B cell (primary cell): ENCODE measurements around the gene NDUFA8. TPM values are rescaled to one million over a fixed set of nuclear protein-coding genes. Genes with fewer than 3 reads are reported as not detected.

Experiments
- ATAC-seq: fragments of 200-7000 bp; cut with Tn5 transposase; one replicate; pipeline ENCODE4 v1.10.0; 2021; ENCODE audit warnings: low read depth, mild to moderate bottlenecking, moderate number of reproducible peaks, moderate library complexity
- CTCF ChIA-PET: fragments of 350-600 bp; sonication (Branson Sonifier 250); formaldehyde crosslinking; loops from one replicate; lab custom pipeline; 2021; ENCODE audit warnings: antibody characterized with exemption, inconsistent platforms; lab: Charles Lee
- POLR2A ChIA-PET: fragments of 350-600 bp; sonication (Branson Sonifier 250); formaldehyde crosslinking; loops from one replicate; lab custom pipeline; 2021; ENCODE audit warnings: antibody characterized with exemption; lab: Charles Lee
- DNase-seq: peaks from one replicate; pipeline ENCODE4 v3.0.0; 2013
- H2AFZ ChIP-seq: 2 replicates; pipeline ENCODE4 v1.6.1; 2012; ENCODE audit warnings: mild to moderate bottlenecking, low read depth, low read length; ENCODE audit not compliant: insufficient read depth, poor library complexity, severe bottlenecking
- H3K27ac ChIP-seq, 2 donors: 1 replicate in 1 of 2; 2 replicates in 1 of 2; pipeline ENCODE4 v1.5.1; 2012 to 2013; ENCODE audit warnings: low read length in 2 of 2, mild to moderate bottlenecking in 2 of 2, moderate library complexity in 1 of 2
- H3K27me3 ChIP-seq, 4 experiments: fragments of 200-600 bp in 1 of 4; sonication (generic) in 1 of 4; replicated peaks in 1 of 4; 1 replicate in 2 of 4; 2 replicates in 2 of 4; pipeline versions ENCODE4 v1.6.1 to v1.7.0; 2013 to 2016; ENCODE audit warnings: low read length in 3 of 4, mild to moderate bottlenecking in 2 of 4, mixed read lengths in 1 of 4, moderate library complexity in 1 of 4; ENCODE audit not compliant: insufficient read depth in 4 of 4, control insufficient read depth in 3 of 4; ENCODE audit errors: control extremely low read depth in 1 of 4
- H3K36me3 ChIP-seq, 2 experiments: replicated peaks in 1 of 2; 1 replicate in 1 of 2; 2 replicates in 1 of 2; pipeline versions ENCODE4 v1.6.1 to v1.7.1; 2013; ENCODE audit warnings: low read length in 1 of 2; ENCODE audit not compliant: insufficient read depth in 2 of 2, control insufficient read depth in 1 of 2; ENCODE audit errors: control extremely low read depth in 1 of 2, extremely low read depth in 1 of 2
- H3K4me1 ChIP-seq, 2 donors: fragments of 200-600 bp in 1 of 2; sonication (generic) in 1 of 2; 1 replicate in 1 of 2; 2 replicates in 1 of 2; pipeline versions ENCODE4 v1.5.1 to v1.6.1; 2013 to 2017; ENCODE audit warnings: low read length in 2 of 2; ENCODE audit not compliant: control insufficient read depth in 2 of 2, insufficient read depth in 2 of 2
- H3K4me2 ChIP-seq: replicated peaks from 2 replicates; pipeline ENCODE3; 2012; ENCODE audit warnings: mild to moderate bottlenecking, low read depth, low read length; ENCODE audit not compliant: poor library complexity, severe bottlenecking
- H3K4me3 ChIP-seq, 5 experiments: fragments of 200-600 bp in 1 of 5; sonication (generic) in 1 of 5; 1 replicate in 3 of 5; 2 replicates in 2 of 5; pipeline versions ENCODE4 v1.5.1 to v1.7.0; 2011 to 2016; ENCODE audit warnings: low read length in 4 of 5, mild to moderate bottlenecking in 4 of 5, low read depth in 2 of 5, control low read depth in 1 of 5, moderate library complexity in 1 of 5; ENCODE audit not compliant: insufficient read depth in 1 of 5; ENCODE audit errors: control extremely low read depth in 1 of 5, extremely low read depth in 1 of 5
- H3K79me2 ChIP-seq: fragments of 200-600 bp; sonication (generic); one replicate; pipeline ENCODE4 v1.6.0; 2016; ENCODE audit warnings: low read length; ENCODE audit not compliant: control insufficient read depth, insufficient read depth
- H3K9ac ChIP-seq: fragments of 200-600 bp; sonication (generic); 2 replicates; pipeline ENCODE4 v1.6.1; 2017; ENCODE audit warnings: mild to moderate bottlenecking, low read length, moderate library complexity
- H3K9me3 ChIP-seq, 3 donors: one replicate each; pipeline versions ENCODE4 v1.6.1 to v1.7.1; 2013; ENCODE audit warnings: low read length in 2 of 3; ENCODE audit not compliant: control insufficient read depth in 2 of 3, insufficient read depth in 1 of 3; ENCODE audit errors: control extremely low read depth in 1 of 3
- H4K20me1 ChIP-seq: 2 replicates; pipeline ENCODE4 v1.6.0; 2012; ENCODE audit warnings: mild to moderate bottlenecking, low read length; ENCODE audit not compliant: insufficient read depth, control insufficient read depth, poor library complexity, severe bottlenecking
- H3K27ac Mint-ChIP-seq: one replicate; pipeline ENCODE4 v1.8.0; 2021; ENCODE audit warnings: mixed read lengths
- H3K27me3 Mint-ChIP-seq: one replicate; pipeline ENCODE4 v1.8.0; 2021; ENCODE audit warnings: mixed read lengths
- H3K4me1 Mint-ChIP-seq: one replicate; pipeline ENCODE4 v1.8.0; 2021; ENCODE audit warnings: mixed read lengths
- H3K4me3 Mint-ChIP-seq: one replicate; pipeline ENCODE4 v1.8.0; 2021; ENCODE audit warnings: mixed read lengths
- H3K9me3 Mint-ChIP-seq: one replicate; pipeline ENCODE4 v1.8.0; 2022; ENCODE audit warnings: mixed read lengths; ENCODE audit not compliant: insufficient read depth
- CTCF ChIP-seq: fragments of 200-600 bp; IDR thresholded peaks from one replicate; pipeline ENCODE4 v1.8.0; 2022; ENCODE audit warnings: antibody characterized with exemption, mild to moderate bottlenecking
- EZH2 ChIP-seq: IDR thresholded peaks from 2 replicates; pipeline ENCODE4 v1.6.1; 2012; ENCODE audit warnings: borderline replicate concordance, low read depth, mild to moderate bottlenecking, moderate library complexity, low read length; ENCODE audit not compliant: insufficient read depth, poor library complexity, severe bottlenecking
- WGBS: methylation state at CpG from one replicate; pipeline ENCODE4 v1.1.5; 2013; ENCODE audit warnings: missing lambda C conversion rate; ENCODE audit not compliant: insufficient coverage; 5-methylcytosine and 5-hydroxymethylcytosine counted together
- intact Hi-C: fragments of 100-400 bp; cut with micrococcal nuclease; formaldehyde crosslinking; loops from one replicate; pipeline ENCODE4 v1.10.0; 2022
- polyA plus RNA-seq: library from polyadenylated mRNA; depleted of rRNA; stranded (reverse); fragments of >200 nt; gene quantifications from 2 replicates; pipeline ENCODE4 v1.2.3, GENCODE V29; 2012
- total RNA-seq, 2 donors: library from RNA; stranded (reverse); fragments of 120-200 nt in 1 of 2; gene quantifications; 1 replicate in 1 of 2; 2 replicates in 1 of 2; pipeline versions ENCODE4 v1.2.3 to v1.2.4, GENCODE V29; 2013 to 2022

NDUFA8 gene
- total and polyA plus RNA-seq, 2 donors (not counting 1 experiment from before 2014, with no cell fraction given) = 10.6 to 15.7 TPM

GRCh38 chr9:122188369-122188768 lies 28.8 kb upstream of the NDUFA8 start:
- peaks cover 2% of the 10 kb centered on the region for H3K27me3 Mint-ChIP-seq
- H3K4me1 Mint-ChIP-seq = no peaks in the 10 kb centered on the region
- ChIA-PET POLR2A (no interaction called here), CTCF (interaction anchor here (1.0 kb wide), 1 partner anchor 64 kb away, joined by 4 read pairs; no protein-coding TSS in a partner anchor)
- no peaks in the 10 kb centered on the region for H3K9me3 Mint-ChIP-seq
- TF ChIP-seq EZH2 (no peak), CTCF (no peak)
- Histone ChIP-seq H4K20me1 (no peaks in the 10 kb centered on the region), H3K27me3 (peaks cover 0 to 4% (median 0%) of the 10 kb centered on the region in 4 experiments), H3K9me3 (no peaks in the 10 kb centered on the region), H3K4me2 (no peak overlapping the region), H3K36me3 (no peaks in the 10 kb centered on the region), H3K4me1 (no peaks in the 10 kb centered on the region), H2AFZ (no peak overlapping the region), H3K79me2 (no peaks in the 10 kb centered on the region), H3K4me3 (no peak overlapping the region), H3K27ac (no peak overlapping the region), H3K9ac (no peak overlapping the region)
- DNase-seq (no peak), ATAC-seq (no peak)
- intact Hi-C loops = no loop called here
- H3K27ac Mint-ChIP-seq = no peak overlapping the region
- no peak overlapping the region for H3K4me3 Mint-ChIP-seq
- WGBS = 96% methylated on average over 6 of the region's 6 CpGs

GRCh38 chr9:122186777-122187470 lies 27.3 kb upstream of the NDUFA8 start:
- no peak for ATAC-seq

More at GRCh38 chr9:122186777-122187470, 27.3 kb upstream of the NDUFA8 start:
- H3K4me1 ChIP-seq = no peaks in the 10 kb centered on the region
- WGBS = 89% methylated on average over 6 of the region's 8 CpGs
- no peak overlapping the region for H2AFZ ChIP-seq
- TF ChIP-seq CTCF (no peak), EZH2 (no peak)
- ChIA-PET POLR2A (no interaction called here), CTCF (interaction anchor here (1.1 kb wide), 1 partner anchor 16 kb away, joined by 3 read pairs; no protein-coding TSS in a partner anchor)
- H3K79me2 ChIP-seq = no peaks in the 10 kb centered on the region
- H3K27ac ChIP-seq = no peak overlapping the region
- H3K4me2 ChIP-seq = no peak overlapping the region
- Mint-ChIP-seq H3K9me3 (no peaks in the 10 kb centered on the region), H3K27ac (no peak overlapping the region), H3K4me1 (no peaks in the 10 kb centered on the region), H3K4me3 (no peak overlapping the region), H3K27me3 (peaks cover 9% of the 10 kb centered on the region)
- H3K9ac ChIP-seq = no peak overlapping the region
- H3K9me3 ChIP-seq = no peaks in the 10 kb centered on the region
- peaks cover 0 to 3% (median 0%) of the 10 kb centered on the region in 4 experiments for H3K27me3 ChIP-seq
- H3K36me3 ChIP-seq = no peaks in the 10 kb centered on the region
- DNase-seq = no peak
- H4K20me1 ChIP-seq = no peaks in the 10 kb centered on the region
- H3K4me3 ChIP-seq = no peak overlapping the region
- intact Hi-C loops = no loop called here
